ENCODE results near the gene KPNA1. TPM values are rescaled to one million over a fixed set of nuclear protein-coding genes. Genes with fewer than 3 reads are reported as not detected.

The KPNA1 gene
- total and polyA plus RNA-seq, 2 of the 13 experiments (the other 11 are each of a cell fraction or from before 2014, with no cell fraction given): 15.4 to 30.0 TPM

DNA sequence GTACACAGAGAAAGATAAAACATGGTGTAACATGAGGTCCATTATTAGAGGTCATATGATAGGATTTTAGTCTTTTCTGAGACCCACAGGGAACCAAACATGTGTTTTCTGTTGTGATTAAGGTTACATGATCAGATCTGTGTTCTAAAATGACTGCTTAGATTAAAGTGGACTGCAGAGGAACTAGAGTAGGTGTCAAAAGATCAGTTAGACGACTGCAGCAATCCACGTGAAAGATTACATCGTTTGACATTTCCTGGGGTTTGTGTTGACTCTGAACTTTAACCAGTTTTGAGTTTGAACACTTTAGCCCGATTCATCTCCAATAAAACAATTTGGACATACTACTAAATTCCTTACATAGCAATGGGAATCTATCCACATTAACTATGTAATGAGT is 136.8 kb downstream of the KPNA1 start:
- intact Hi-C loops (cut with micrococcal nuclease; ENCODE audit: unreplicated experiment): no loop called here
- CTCF ChIA-PET (ENCODE audit: low intra/inter-chr PET ratio, low total read pairs): no interaction called here
- no peak overlapping the region for H3K4me3 ChIP-seq (replicated peaks in 1 of 3; ENCODE audit: insufficient read depth in 1 of 3, low read depth in 2 of 3, low read length in 3 of 3)
- no peak for DNase-seq (ENCODE audit: low spot score)
- no peaks in the 10 kb centered on the region for H3K9me3 ChIP-seq (ENCODE audit: low read length)
- no peaks in the 10 kb centered on the region; a peak in 1 of 5 replicates for H3K27me3 ChIP-seq (ENCODE audit: control insufficient read depth in 1 of 2, insufficient read depth in 2 of 2, low read length in 2 of 2)
- BruUV-seq (replicated peaks): no TSS peak
- peaks cover 92% of the 10 kb centered on the region for H3K79me2 ChIP-seq (ENCODE audit: insufficient read depth, low read length)
- TF ChIP-seq NR2C2 (CRISPR knock-in tag; IDR thresholded peaks at IDR 0.05; ENCODE audit: borderline replicate concordance): 0 out of 2 replicates have a peak, but pooled peaks have one; percentile 14
- TF ChIP-seq, protein P1, sequence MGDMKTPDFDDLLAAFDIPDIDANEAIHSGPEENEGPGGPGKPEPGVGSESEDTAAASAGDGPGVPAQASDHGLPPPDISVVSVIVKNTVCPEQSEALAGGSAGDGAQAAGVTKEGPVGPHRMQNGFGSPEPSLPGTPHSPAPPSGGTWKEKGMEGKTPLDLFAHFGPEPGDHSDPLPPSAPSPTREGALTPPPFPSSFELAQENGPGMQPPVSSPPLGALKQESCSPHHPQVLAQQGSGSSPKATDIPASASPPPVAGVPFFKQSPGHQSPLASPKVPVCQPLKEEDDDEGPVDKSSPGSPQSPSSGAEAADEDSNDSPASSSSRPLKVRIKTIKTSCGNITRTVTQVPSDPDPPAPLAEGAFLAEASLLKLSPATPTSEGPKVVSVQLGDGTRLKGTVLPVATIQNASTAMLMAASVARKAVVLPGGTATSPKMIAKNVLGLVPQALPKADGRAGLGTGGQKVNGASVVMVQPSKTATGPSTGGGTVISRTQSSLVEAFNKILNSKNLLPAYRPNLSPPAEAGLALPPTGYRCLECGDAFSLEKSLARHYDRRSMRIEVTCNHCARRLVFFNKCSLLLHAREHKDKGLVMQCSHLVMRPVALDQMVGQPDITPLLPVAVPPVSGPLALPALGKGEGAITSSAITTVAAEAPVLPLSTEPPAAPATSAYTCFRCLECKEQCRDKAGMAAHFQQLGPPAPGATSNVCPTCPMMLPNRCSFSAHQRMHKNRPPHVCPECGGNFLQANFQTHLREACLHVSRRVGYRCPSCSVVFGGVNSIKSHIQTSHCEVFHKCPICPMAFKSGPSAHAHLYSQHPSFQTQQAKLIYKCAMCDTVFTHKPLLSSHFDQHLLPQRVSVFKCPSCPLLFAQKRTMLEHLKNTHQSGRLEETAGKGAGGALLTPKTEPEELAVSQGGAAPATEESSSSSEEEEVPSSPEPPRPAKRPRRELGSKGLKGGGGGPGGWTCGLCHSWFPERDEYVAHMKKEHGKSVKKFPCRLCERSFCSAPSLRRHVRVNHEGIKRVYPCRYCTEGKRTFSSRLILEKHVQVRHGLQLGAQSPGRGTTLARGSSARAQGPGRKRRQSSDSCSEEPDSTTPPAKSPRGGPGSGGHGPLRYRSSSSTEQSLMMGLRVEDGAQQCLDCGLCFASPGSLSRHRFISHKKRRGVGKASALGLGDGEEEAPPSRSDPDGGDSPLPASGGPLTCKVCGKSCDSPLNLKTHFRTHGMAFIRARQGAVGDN (CRISPR knock-in tag; IDR thresholded peaks at IDR 0.05): no peak
- TF ChIP-seq, protein P2, sequence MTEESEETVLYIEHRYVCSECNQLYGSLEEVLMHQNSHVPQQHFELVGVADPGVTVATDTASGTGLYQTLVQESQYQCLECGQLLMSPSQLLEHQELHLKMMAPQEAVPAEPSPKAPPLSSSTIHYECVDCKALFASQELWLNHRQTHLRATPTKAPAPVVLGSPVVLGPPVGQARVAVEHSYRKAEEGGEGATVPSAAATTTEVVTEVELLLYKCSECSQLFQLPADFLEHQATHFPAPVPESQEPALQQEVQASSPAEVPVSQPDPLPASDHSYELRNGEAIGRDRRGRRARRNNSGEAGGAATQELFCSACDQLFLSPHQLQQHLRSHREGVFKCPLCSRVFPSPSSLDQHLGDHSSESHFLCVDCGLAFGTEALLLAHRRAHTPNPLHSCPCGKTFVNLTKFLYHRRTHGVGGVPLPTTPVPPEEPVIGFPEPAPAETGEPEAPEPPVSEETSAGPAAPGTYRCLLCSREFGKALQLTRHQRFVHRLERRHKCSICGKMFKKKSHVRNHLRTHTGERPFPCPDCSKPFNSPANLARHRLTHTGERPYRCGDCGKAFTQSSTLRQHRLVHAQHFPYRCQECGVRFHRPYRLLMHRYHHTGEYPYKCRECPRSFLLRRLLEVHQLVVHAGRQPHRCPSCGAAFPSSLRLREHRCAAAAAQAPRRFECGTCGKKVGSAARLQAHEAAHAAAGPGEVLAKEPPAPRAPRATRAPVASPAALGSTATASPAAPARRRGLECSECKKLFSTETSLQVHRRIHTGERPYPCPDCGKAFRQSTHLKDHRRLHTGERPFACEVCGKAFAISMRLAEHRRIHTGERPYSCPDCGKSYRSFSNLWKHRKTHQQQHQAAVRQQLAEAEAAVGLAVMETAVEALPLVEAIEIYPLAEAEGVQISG (CRISPR knock-in tag; IDR thresholded peaks at IDR 0.05): no peak
- no peak for TF ChIP-seq ZMYM4 (CRISPR knock-in tag; IDR thresholded peaks at IDR 0.05)
- TF ChIP-seq JARID2 (CRISPR knock-in tag; IDR thresholded peaks at IDR 0.05; ENCODE audit: insufficient replicate concordance): no peak
- TF ChIP-seq, protein P3, sequence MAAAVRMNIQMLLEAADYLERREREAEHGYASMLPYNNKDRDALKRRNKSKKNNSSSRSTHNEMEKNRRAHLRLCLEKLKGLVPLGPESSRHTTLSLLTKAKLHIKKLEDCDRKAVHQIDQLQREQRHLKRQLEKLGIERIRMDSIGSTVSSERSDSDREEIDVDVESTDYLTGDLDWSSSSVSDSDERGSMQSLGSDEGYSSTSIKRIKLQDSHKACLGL (CRISPR knock-in tag; IDR thresholded peaks at IDR 0.05): no peak
- no peak for TF ChIP-seq ZBTB3 (CRISPR knock-in tag; IDR thresholded peaks at IDR 0.05; ENCODE audit: borderline replicate concordance, low read depth)
- TF ChIP-seq ZNF343 (CRISPR knock-in tag; IDR thresholded peaks at IDR 0.05): no peak
- TF ChIP-seq CEBPG (CRISPR knock-in tag; IDR thresholded peaks at IDR 0.05): peak; percentile 63
- TF ChIP-seq, protein P4, sequence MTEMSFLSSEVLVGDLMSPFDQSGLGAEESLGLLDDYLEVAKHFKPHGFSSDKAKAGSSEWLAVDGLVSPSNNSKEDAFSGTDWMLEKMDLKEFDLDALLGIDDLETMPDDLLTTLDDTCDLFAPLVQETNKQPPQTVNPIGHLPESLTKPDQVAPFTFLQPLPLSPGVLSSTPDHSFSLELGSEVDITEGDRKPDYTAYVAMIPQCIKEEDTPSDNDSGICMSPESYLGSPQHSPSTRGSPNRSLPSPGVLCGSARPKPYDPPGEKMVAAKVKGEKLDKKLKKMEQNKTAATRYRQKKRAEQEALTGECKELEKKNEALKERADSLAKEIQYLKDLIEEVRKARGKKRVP (CRISPR knock-in tag; IDR thresholded peaks at IDR 0.05): peak in 1 of 2 experiments; percentile 87; a peak in 2 of 4 replicates
- H3K27ac ChIP-seq (ENCODE audit: extremely low read length, insufficient read depth, low read length): peak overlapping the region; percentile 20
- POLR2A ChIA-PET: no interaction called here
- no peak for ATAC-seq
- 73% methylated on average over 4 of the region's 4 CpGs for WGBS (ENCODE audit: low lambda C conversion rate)
- H2AFZ ChIP-seq (ENCODE audit: low read length): no peak overlapping the region
- H3K9ac ChIP-seq (ENCODE audit: insufficient read depth, low read depth, low read length): no peak overlapping the region
- no peak overlapping the region for H3K4me2 ChIP-seq (ENCODE audit: low read depth, low read length)
- in situ Hi-C loops (cut with HindIII; ENCODE audit: extremely low pct_ligation_motif_present, low pct_unique_long_range_greater_than_20kb): no loop called here
- H3K36me3 ChIP-seq (replicated peaks in 1 of 2; ENCODE audit: control insufficient read depth in 1 of 2, insufficient read depth in 2 of 2, low read length in 2 of 2): peaks cover 4 to 12% of the 10 kb centered on the region in 2 experiments; a peak in 3 of 5 replicates
- peaks cover 70% of the 10 kb centered on the region for H3K4me1 ChIP-seq (ENCODE audit: insufficient read depth, low read length)
- FAIRE-seq: no peak
- no peaks in the 10 kb centered on the region; the same call in 1 of the 2 replicates for H4K20me1 ChIP-seq (ENCODE audit: insufficient read depth, low read length)

Measured in HepG2 (cell line).